ENCODE results near the gene PRSS57.

Gene PRSS57

GRCh38 chr19:708154-709143, 13.2 kb upstream of the PRSS57 start, which contains the start of gene PALM:
Gene PALM, plus strand, starts transcription at chr19:708935. Its CDS starts 212 bp downstream, at chr19:709147.
- Histone ChIP-seq H3K4me3 (ENCODE audit: low read depth, low read length) (peak within 1 kb of the TSS; percentile 58), H3K36me3 (ENCODE audit: control insufficient read depth in 2 of 2, insufficient read depth in 1 of 2, low read length in 2 of 2) (no peaks in the 10 kb centered on the region), H3K27ac (ENCODE audit: extremely low read depth, low read depth, low read length) (peak within 1 kb of the TSS; percentile 60; the same call in 1 of the 2 replicates), H3K9me3 (ENCODE audit: control insufficient read depth, insufficient read depth, low read depth, low read length) (no peaks in the 10 kb centered on the region), H3K4me1 (ENCODE audit: control insufficient read depth, insufficient read depth, low read length) (no peaks in the 10 kb centered on the region)
- TF ChIP-seq ZNF335 (tag by site-specific recombination; conservative IDR thresholded peaks at IDR 0.05) (0 out of 2 replicates have a peak, but pooled peaks have one; percentile 20), ZBTB21 (tag by site-specific recombination; IDR thresholded peaks at IDR 0.05) (no peak), ZNF341 (tag by site-specific recombination; IDR thresholded peaks at IDR 0.05; ENCODE audit: low read depth) (peak; percentile 68), PATZ1 (tag by site-specific recombination; IDR thresholded peaks at IDR 0.05) (peak; percentile 46), ZBTB10 (tag by site-specific recombination; IDR thresholded peaks at IDR 0.05) (no peak), ZNF660 (tag by site-specific recombination; IDR thresholded peaks at IDR 0.05) (no peak), ZSCAN30 (tag by site-specific recombination; IDR thresholded peaks at IDR 0.05) (no peak), ZNF658 (tag by site-specific recombination; IDR thresholded peaks at IDR 0.05) (no peak), ZBTB48 (tag by site-specific recombination; IDR thresholded peaks at IDR 0.05) (no peak), IKZF3 (tag by site-specific recombination; IDR thresholded peaks at IDR 0.05) (no peak), ZNF747 (tag by site-specific recombination; IDR thresholded peaks at IDR 0.05) (no peak), ZNF24 (tag by site-specific recombination; IDR thresholded peaks at IDR 0.05) (no peak), ZBTB26 (tag by site-specific recombination; optimal IDR thresholded peaks at IDR 0.05) (peak; percentile 17), ZBTB8A (tag by site-specific recombination; IDR thresholded peaks at IDR 0.05) (peak; percentile 43; the same call in 1 of the 2 replicates), KLF7 (tag by site-specific recombination; IDR thresholded peaks at IDR 0.05; ENCODE audit: borderline replicate concordance) (no peak), ZBTB11 (tag by site-specific recombination; conservative IDR thresholded peaks at IDR 0.05; ENCODE audit: low read depth) (no peak), ZNF16 (tag by site-specific recombination; IDR thresholded peaks at IDR 0.05; ENCODE audit: low read depth) (peak; percentile 84), TSHZ1 (tag by site-specific recombination; IDR thresholded peaks at IDR 0.05; ENCODE audit: borderline replicate concordance) (no peak), ZIC2 (tag by site-specific recombination; IDR thresholded peaks at IDR 0.05) (no peak)
- ChIA-PET POLR2A (interaction anchor here (1.1 to 2.2 kb wide), 4 partner anchors 15 to 247 kb away, joined by 3 to 10 read pairs (median 4); no protein-coding TSS in a partner anchor), CTCF (interaction anchor here (0.6 to 2.3 kb wide), 12 partner anchors 9 to 274 kb away, joined by 3 to 12 read pairs (median 4); no protein-coding TSS in a partner anchor)
